Putamen (tissue), 1 donor: ENCODE measurements around the gene CCDC3.
"Not testable (repeated sequence)": the region's sequence is repeated elsewhere in the genome, so short reads cannot be mapped to it uniquely, and the experiment has no call there.

Experiments used
- DNase-seq: peaks from one replicate; pipeline ENCODE4 v3.0.0-alpha.2; 2016; ENCODE audit warnings: low spot score

Gene CCDC3

DNA sequence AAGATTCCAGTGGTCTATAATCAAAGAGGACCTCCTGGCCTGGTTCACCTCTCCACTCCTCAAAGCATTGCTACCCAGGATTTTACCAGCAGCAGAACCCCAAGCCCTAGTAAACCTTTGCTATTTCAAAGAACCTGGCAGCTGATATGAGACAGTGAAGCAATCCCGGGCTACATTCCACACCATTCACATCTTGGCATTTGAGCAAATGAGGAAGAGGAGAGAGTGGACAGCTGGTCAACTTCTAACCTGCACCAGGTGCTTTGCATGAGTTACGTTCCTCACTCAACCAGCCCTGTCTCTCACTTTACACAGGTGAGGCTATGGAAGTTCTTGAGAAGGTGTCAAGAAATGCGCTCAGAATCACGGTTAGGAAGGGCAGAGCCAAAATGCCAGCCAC lies 1.1 kb downstream of the CCDC3 start:
- no peak for DNase-seq

DNA sequence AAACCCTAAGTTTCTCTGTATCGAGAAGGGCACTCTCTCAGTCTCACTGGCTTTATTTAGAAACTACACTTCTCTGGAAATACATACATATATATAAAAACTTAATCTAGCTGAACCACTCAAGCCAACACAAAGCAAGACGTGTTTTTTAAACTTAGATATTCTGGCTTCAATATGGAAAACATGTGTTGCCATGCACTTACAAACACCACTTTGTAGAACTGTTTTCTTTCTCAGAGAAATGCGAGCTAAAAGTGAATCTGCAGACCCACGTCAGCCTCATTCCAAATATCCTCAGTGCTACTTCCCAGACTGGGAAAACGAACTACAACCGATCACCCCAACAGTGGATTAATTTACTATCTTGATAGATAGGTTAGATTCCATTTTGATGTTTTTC lies 1.7 kb downstream of the CCDC3 start:
- no peak for DNase-seq

DNA sequence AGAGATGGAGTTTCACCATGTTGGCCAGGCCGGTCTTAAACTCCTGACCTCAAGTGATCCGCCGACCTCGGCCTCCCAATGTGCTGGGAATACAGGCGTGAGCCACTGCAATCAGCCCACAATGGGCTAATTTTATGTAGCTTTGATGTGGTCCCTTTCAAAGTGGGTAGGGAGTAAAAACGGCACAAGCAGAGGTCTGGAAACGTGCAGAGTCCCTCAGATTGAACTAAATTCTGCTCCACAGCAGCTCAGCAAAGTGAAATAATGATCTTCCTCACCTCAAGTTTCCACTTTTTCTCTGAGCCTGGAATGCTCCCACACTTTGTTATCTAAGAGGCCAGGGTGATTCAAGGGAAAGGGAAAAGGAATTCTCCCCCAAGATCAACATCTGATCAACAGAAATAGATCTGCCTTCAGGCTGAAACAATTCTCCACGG lies 6.1 kb downstream of the CCDC3 start:
- DNase-seq: peak; percentile 64

DNA sequence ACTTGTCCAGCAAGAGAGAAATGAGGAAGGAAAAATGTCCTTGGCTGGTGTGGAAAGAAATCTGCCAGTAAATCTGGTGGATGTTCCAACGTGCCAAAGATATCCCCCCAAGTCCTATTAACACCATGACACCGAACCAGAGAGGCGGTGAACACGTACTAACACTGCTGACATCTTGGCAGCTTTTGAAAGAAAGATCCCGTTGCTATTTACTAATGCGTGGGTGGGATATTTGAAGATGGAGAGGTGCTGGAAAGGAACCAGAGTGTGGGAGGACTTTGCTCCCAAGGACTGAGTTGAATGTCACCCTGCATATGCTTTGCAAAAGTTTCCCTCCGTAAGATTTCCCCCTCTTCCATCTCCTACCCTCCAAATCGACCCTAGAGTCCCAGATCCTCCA lies 7.9 kb downstream of the CCDC3 start:
- DNase-seq: no peak

DNA sequence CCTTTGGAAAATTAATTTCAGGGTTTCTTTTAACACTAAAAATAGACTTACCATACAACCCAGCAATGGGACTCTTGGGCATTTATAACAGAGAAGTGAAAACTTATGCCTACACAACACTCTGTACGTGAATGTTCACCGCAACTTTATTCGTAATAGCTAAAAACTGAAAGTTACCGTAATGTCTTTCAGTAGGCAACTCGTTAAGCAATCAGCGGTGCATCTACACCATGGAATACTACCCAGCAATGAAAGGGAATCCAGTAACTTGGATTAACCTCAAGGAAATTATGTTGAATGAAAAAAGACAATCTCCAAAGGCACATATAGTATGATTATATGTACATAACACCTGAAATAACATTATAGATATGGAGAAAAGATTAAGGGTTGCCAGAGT lies 16.2 kb downstream of the CCDC3 start:
- DNase-seq: no peak

DNA sequence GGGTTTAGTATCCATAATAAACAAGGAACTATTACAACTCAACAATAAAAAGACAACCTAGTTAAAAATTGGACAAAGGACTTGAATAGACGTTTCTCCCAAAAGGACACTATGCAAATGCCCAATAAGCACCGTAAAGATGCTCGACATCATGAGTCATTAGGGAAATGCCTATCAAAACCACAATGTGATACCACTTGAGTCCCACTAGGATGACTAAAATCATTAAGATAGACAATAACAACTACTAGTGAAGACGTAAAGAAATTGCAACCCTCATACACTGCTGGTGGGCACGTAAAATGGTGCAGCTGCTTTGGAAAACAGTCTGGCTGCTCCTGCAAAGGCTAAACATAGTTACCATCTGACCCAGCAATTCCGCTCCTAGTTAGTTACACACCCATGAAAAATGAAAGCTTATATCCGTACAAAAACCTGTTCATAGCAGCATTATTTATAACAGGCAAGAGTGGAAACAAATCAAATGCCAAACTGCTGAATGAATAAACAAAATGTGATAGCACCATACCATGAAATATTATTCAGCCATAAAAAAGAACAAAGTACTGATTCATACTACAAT lies 17.3 kb downstream of the CCDC3 start:
- DNase-seq: no peak

DNA sequence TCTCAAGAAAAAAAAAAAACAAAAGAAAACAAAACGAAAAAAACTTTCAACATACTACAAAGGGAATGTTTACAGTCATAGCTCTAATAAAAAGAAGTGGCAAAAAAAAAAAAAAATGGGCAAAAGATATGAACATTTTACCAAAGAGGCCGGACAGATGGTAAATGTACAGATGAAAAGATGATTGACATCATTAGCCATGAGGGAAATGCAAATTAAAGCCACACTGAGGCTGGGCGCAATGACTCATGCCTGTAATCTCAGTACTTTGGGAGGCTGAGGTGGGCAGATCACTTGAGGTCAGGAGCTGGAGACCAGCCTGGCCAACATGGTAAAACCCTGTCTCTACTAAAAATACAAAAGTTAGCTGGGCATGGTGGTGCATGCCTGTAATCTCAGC lies 17.9 kb downstream of the CCDC3 start:
- not testable (repeated sequence) for DNase-seq

DNA sequence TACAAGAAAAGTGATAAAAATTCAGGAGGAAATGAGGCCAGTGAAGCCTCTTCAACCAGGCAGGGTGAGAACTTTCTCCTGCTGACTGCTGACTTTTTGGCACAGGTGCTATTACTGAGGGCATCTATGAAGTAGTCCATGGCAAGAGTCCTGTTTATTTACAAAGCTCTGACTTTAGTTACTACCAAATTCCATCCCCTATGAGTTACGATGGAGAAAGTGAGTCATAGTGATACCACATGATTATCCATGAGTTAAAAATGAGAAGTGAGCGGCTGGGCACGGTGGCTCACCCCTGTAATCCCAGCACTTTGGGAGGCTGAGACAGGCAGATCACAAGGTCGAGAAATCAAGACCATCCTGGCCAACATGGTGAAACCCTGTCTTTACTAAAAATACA lies 19.9 kb downstream of the CCDC3 start:
- no peak for DNase-seq

DNA sequence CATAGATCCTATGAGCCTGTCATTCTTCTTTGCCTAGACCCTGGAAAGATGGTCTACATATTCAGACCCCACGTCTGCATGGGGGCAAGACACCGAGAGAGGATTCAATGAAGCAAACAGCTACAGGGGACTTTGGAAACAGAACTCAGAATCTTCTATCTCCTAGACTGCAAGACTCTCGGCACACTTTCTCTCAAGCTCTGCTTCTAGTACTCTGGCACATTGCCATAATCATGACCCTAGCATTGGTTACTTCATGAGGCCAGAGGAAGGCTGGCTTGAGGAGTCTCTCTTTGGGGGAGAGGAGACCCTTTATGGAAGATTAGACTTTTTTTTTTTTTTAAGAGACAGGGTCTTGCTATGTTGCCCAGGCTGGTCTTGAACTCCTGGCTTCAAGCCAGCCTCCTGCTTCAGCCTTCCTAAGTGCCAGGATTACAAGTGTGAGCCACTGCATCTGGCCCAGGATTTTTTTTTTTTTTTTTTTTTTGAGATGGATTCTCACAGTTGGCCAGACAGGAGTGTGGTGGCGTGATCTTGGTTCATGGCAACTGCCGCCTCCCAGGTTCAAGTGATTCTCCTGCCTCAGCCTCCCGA lies 20.7 kb downstream of the CCDC3 start:
- no peak for DNase-seq

DNA sequence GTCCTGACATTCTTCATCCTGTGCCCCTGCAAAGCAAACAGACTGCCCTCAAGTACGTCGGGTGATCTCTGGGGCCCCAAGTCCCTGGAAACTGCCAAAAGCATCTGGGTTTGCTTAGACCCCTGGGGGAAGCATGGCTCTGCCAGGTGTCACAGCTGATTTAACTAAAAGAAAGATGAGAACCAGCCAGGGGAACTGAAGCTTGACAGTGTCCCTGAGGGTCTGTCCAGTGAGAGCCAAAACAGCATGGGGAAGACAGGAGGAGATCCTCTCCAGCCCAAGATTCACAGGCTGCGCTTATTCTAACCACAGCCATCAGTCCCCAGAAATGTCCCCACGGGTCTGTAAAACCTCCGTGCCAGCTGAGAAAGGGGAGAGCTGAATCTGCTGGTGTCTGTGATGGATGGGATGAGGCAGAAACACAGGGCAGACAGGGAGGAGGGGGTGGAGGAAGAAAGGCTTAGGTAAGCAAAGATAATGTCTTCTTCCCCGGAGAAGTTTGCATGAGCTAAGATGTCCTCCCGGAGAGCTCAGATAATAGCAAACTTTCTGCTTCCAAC lies 21.3 kb downstream of the CCDC3 start:
- DNase-seq: no peak

DNA sequence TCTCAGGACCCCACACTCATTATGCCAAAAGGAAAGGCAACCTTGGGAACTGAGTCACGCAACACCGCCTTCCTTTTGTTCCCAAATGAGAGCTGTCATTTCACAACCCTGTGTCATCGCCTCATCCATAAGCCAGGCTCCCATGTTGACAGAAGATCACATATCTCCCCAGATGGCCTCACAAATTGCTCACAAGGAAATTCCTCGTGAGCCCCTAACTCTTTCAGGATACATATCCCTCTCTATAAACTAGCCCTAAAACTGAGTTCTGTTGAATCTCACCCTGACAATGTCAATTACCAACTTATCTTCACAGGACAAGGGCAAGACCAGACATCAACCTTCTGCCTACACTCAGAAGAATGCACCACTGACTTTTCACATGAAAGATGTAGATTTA lies 22.6 kb downstream of the CCDC3 start:
- no peak for DNase-seq

DNA sequence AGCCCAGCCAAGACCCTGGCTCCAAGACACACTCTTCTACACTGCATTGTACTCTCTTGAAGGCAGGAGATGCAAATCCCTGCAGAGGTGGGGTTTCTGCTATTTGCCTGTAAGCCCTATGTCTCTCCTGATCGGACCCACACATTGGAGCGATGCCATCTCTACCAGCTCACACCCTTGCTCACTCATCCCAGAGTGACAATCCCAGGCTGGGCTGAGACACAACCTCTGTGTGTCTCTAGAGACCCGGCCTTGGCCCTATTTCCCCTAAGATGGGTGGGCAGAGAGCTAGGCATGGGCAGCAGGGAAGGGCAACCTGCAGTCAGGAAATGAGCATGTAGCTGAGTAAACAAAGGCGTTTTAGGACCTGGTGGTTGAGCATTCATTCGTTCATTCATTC lies 25.6 kb downstream of the CCDC3 start:
- DNase-seq: no peak

DNA sequence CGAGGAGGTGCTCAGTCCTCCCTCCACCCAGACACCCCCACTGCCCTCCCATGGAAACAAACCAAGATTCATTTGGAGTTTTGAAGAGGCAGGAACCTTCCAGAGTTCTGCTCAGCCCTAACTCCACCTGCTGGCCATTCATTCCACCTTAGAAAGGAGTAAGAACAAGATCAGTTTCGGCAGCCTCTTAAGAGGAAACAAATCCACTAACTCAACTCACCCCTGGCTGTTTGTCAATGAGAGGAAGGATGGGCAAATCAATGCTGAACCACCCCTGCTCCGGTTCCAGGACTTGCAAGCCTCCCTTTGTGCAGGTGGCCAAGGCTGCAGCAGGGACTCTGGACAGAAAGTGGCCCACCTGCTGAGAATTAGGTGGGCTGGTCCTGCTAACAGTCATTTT lies 26.2 kb downstream of the CCDC3 start:
- DNase-seq: no peak

DNA sequence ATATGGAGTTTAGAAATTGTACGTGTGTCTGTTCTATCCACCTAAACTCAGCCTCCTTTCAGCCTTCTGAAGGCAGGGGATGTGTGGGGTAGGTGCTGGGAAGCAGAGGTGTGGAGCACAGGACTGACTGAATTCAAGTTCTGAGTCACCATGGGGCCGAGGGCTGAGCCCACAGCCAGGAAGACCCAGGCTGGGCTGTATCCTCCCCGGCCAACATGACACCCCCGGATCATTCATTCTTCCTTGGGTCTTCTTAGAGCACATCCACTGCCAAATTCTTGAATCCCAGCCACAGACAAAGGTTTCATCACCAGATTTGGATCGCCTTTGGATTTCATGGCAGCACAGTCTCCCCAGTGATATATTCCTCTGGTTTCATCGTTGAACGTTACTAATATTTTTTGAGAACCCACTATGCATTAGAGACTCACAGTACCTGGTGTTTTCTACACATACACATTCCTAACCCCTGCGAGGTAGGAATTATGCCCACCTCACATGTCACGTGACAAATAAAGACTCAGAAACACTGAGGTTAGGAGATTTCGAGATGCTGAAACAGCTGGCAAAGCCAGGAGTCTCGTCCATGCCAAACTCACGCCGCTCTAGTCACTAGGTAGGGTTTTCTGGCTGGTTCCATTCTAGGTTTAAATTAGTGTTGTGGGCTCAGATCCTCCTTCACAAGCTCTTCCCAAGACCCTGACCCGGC lies 26.9 kb downstream of the CCDC3 start:
- DNase-seq: no peak

DNA sequence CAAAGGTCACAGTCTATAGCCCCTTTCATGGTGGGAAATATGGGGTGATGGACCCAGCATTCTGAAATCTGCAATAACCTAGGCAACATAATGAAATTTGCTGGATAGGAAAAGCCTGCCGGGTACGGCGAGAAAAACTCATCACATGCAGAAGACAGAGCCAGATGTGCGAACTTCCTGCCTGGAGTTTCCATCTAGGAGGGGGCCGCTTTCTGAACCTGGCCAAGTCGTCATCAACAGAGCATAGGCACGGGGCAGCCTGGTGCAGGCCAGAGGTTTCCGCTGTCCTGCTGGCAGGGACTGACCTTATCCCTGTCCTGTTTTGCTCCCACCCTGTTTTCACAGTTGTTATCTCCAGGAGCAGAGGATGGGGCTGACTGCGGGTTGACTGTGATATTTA lies 27.4 kb downstream of the CCDC3 start:
- no peak for DNase-seq

DNA sequence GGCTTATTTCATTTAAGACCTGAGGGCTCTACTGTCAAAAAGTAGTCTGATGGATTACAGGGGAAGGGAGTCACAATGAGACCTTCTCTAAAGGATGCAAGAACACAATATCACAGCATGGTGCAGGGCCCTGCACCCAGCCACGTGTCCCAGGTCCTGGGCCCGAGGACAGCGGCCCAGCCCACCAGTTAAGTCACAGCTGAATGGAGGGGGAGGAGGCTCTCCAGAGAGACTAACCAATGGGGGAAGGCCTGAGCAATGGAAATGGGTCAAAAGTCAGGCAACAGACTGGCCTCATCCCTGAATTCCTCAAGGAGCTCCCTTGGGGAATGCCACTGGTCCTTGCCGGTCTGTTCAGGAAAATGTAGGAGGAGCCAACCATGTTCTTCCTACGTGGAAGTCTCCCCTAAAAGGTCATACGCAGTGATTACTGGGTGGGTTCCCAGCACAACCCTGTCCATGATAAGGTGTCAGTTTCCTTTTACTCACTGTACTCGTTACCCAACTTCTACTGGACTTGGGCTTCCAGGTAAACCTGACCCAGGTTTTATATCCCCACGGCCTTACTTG lies 28.3 kb downstream of the CCDC3 start:
- no peak for DNase-seq

DNA sequence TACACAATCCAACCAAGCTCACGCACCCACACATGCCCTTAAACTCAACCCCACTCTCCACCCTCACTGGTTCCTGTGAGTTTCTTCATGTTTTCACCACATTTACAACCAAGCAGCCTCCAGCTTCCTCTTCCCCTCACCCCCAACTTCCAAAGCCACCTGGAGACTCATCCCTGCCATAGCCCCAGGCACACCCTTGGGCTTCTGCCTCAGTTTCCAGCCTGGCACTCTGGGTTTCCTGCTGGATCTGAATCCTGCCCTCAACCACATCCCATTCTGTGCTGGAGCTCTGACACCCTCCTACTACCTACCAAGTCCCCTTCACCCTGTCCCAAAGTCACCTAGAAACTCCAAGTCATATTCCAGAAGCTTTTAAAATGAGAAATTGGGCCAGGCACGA lies 29.4 kb downstream of the CCDC3 start:
- DNase-seq: no peak

DNA sequence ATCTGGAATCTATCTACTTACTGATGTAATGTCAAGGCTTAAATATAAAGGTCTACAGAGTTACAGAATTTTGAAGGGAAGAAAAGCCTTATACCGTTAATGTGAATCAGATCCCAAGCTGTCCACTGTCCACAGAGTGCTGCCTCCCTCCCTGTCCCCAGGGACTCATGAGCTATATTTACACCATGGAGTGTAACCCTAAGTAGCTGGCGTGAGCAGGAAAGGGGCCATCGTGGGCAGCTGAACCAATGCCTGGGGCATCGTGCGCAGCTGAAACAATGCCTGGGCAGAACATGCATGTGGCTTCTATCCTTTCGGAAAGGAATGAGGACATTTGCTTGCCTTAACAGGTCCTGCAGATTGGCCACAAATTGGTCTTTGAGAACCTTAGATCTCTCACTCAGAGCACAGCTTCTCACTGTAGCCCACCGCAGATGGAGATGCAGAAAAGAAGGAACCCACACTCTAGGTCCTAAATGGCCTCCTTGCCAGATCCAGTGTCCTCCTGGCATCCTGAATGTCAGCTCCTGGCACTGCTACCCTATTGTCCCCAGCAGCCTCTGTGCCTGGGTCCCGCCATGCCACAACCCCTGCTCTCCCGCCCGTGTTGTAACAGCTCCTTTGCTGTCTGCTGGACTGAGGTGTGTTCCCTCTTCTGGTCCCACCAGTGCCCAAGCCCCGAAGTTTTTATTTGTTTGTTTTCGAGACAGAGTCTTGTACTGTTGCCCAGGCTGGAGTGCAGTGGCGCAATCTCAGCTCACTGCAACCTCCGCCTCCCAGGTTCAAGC lies 30.3 kb downstream of the CCDC3 start:
- DNase-seq: no peak

DNA sequence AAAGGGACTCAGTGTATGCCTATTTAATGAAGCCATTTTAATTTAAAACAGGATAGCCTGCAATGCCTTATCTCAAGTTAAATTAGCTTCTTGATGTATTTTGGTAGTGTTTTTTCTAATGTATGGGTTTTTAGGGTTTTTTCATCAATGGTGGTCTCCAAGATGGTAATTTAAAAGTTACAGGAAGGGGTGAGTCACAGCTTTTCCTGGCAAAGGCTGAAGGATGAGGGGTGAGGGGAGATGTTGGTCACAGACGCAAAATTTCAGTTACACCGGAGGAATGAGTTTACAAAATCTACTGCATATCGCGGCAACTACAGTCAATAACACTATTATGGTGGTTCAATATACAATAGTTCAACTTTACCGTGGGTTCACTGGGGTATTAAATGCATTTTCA lies 31.6 kb downstream of the CCDC3 start:
- no peak for DNase-seq

DNA sequence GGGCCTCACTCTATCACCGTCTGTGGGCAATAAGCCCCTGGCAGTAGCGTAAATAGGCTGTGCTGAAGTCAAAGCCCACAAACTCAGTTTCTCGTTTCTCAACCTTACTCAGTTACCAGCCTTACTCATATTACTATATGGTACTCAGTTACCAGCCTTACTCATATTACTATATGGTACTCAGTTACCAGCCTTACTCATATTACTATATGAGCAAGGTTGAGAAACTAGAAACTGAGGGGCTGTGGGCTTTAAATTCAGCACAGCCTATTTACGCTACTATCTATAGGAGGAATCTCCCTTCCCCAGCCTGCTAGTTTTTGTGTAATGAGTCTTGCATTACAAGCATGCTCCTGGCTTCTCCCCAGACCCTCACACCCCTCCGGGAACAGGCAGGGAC lies 35.4 kb downstream of the CCDC3 start:
- DNase-seq: no peak

DNA sequence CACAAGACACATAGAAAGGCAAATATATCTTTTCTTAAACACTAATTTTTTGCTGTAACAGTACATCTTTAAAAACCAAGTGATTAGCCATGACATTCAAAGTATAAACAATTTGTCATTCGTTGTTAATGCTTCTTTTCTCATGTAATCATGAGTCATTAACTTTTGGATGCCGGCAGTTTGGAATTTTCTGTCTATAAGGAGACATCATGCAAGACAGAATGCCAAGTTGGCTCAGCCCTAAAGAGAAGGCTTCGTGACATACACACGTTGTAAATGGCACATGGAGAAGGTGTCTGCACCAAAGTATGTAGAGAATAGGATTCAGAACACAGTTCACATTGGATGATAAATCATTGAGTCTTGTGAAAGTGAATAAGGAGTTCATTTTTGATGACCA lies 35.9 kb downstream of the CCDC3 start:
- DNase-seq: no peak

DNA sequence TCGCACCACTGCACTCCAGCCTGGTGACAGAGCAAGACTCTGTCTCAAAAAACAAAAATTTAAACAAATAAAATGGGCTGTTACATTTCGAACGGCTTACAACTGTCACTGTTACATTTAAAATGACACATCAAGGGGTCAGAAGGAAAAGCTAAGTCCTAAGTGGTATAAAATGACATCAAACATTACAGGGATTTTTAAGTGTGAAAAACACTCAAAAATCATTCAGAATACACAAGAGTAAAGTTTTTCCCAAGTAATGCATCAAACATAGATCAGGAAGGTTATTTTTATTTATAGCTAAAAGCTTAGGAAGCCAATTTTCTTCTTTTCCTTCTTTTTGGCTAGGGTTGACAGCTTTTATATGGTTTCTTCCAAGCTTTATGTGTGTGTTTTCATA lies 39.0 kb downstream of the CCDC3 start:
- no peak for DNase-seq
